Esophagus muscularis mucosa (tissue), 3 donors: ENCODE results near the gene CPNE5.

ENCODE experiments used
- POLR2A ChIP-seq: fragments of 450-650 bp; IDR thresholded peaks from one replicate; pipeline ENCODE4 v1.6.1; 2017; ENCODE audit warnings: antibody characterized with exemption, moderate library complexity, mild to moderate bottlenecking, low read depth
- POLR2AphosphoS5 ChIP-seq, 2 donors: sonication (generic); formaldehyde crosslinking; IDR thresholded peaks; one replicate each; pipeline ENCODE4 v1.6.1; 2017; ENCODE audit warnings: antibody characterized with exemption in 2 of 2
- TF ChIP-seq, protein P1 (sequence below), 3 experiments: fragments of 200-600 bp in 2 of 3; fragments of 450-650 bp in 1 of 3; sonication (generic) in 2 of 3; IDR thresholded peaks; one replicate each; pipeline ENCODE4 v1.5.1; 2017 to 2019; ENCODE audit warnings: antibody characterized with exemption in 3 of 3, mild to moderate bottlenecking in 2 of 3, moderate library complexity in 1 of 3

DNA sequence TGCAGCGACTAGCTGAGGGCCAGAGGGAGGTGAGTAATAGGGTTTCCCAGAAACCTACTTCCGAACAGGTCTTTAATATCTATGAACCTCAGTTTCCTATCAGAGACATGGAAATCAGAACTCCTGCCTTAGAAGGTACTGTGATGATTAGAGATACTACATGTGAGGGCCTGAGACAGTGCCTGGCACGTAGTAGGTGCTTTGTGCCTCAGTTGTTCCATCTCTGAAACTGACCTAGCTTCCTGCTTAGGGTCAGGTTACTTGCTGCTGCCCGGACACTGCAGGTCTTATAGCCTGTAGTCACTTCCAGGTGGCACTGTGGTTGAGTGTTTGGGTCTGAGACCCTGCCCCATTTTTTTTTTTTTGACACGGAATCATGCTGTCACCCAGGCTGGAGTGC lies 120.7 kb downstream of the CPNE5 start:
- TF ChIP-seq, protein P1, sequence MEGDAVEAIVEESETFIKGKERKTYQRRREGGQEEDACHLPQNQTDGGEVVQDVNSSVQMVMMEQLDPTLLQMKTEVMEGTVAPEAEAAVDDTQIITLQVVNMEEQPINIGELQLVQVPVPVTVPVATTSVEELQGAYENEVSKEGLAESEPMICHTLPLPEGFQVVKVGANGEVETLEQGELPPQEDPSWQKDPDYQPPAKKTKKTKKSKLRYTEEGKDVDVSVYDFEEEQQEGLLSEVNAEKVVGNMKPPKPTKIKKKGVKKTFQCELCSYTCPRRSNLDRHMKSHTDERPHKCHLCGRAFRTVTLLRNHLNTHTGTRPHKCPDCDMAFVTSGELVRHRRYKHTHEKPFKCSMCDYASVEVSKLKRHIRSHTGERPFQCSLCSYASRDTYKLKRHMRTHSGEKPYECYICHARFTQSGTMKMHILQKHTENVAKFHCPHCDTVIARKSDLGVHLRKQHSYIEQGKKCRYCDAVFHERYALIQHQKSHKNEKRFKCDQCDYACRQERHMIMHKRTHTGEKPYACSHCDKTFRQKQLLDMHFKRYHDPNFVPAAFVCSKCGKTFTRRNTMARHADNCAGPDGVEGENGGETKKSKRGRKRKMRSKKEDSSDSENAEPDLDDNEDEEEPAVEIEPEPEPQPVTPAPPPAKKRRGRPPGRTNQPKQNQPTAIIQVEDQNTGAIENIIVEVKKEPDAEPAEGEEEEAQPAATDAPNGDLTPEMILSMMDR (IDR thresholded peaks at IDR 0.05): no peak
- TF ChIP-seq POLR2A (no peak), POLR2AphosphoS5 (IDR thresholded peaks at IDR 0.05) (no peak)
